Kidney epithelial cell (primary cell): ENCODE data around the gene SORD. TPM values are rescaled to one million over a fixed set of nuclear protein-coding genes. Genes with fewer than 3 reads are reported as not detected.
"Not testable (repeated sequence)": the region's sequence is repeated elsewhere in the genome, so short reads cannot be mapped to it uniquely, and the experiment has no call there.

Experiments
- DNase-seq: peaks from one replicate; pipeline ENCODE4 v3.0.0-alpha.2; 2010; ENCODE audit warnings: low read depth
- H3K27me3 ChIP-seq: 2 replicates; pipeline ENCODE4 v1.6.0; 2011; ENCODE audit warnings: low read length; ENCODE audit not compliant: control insufficient read depth, insufficient read depth
- H3K36me3 ChIP-seq: 2 replicates; pipeline ENCODE4 v1.5.1; 2011; ENCODE audit warnings: low read length; ENCODE audit not compliant: control insufficient read depth, insufficient read depth
- H3K4me3 ChIP-seq: 2 replicates; pipeline ENCODE4 v1.5.1; 2011; ENCODE audit warnings: low read depth, mild to moderate bottlenecking, control low read depth, low read length
- total RNA-seq: library from RNA; depleted of rRNA; stranded (reverse); fragments of >200 nt; gene quantifications from 2 replicates; pipeline ENCODE4 v1.2.3, GENCODE V29; 2015
- TF ChIP-seq, protein P1 (sequence below): IDR thresholded peaks from 2 replicates; pipeline ENCODE4 v1.5.1; 2011; ENCODE audit warnings: mild to moderate bottlenecking, moderate library complexity, low read length, control low read depth, inconsistent platforms; ENCODE audit not compliant: insufficient read depth, poor library complexity, severe bottlenecking

The SORD gene
- total RNA-seq, 1 donor from 2014 or later: 30.2 TPM

DNA sequence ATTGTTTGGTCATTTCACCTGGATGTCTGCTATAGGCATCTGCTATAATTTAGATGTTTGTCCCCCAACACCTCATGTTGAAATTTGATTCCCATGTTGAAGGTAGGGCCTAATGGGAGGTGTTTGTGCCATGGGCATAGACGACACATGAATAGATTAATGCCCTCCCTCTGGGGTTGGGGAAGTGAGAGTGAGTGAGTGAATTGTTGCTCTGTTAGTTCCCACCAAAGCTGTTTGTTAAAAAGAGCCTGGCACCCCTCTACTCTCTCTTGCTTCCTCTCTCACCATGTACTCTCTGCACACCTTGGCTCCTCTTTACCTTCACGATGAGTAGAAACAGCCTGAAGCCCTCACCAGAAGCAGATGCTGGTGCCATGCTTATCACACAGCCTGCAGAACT lies 23.9 kb upstream of the SORD start:
- no peaks in the 10 kb centered on the region for H3K27me3 ChIP-seq
- no peak for DNase-seq
- no peak overlapping the region for H3K4me3 ChIP-seq
- TF ChIP-seq, protein P1, sequence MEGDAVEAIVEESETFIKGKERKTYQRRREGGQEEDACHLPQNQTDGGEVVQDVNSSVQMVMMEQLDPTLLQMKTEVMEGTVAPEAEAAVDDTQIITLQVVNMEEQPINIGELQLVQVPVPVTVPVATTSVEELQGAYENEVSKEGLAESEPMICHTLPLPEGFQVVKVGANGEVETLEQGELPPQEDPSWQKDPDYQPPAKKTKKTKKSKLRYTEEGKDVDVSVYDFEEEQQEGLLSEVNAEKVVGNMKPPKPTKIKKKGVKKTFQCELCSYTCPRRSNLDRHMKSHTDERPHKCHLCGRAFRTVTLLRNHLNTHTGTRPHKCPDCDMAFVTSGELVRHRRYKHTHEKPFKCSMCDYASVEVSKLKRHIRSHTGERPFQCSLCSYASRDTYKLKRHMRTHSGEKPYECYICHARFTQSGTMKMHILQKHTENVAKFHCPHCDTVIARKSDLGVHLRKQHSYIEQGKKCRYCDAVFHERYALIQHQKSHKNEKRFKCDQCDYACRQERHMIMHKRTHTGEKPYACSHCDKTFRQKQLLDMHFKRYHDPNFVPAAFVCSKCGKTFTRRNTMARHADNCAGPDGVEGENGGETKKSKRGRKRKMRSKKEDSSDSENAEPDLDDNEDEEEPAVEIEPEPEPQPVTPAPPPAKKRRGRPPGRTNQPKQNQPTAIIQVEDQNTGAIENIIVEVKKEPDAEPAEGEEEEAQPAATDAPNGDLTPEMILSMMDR: no peak
- no peaks in the 10 kb centered on the region for H3K36me3 ChIP-seq

DNA sequence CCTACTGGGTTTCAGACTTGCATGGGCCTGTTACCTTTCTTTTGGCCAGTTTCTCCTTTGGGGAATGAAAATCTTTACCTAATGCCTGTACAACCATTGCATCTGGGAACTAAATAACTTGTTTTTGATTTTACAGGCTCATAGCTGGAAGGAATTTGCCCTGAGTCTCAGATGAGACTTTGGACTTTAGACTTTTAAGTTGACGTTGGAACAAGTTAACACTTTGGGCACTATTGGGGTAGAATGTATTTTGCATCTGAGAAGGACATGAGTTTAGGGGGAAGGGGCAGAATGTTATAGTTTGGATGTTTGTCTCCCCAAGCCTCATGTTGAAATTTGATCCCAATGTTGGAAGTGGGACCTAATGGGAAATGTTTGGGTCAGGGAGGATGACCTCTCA lies 21.8 kb upstream of the SORD start:
- DNase-seq, H3K4me3 ChIP-seq, H3K27me3 ChIP-seq, H3K36me3 ChIP-seq: not testable (repeated sequence)

DNA sequence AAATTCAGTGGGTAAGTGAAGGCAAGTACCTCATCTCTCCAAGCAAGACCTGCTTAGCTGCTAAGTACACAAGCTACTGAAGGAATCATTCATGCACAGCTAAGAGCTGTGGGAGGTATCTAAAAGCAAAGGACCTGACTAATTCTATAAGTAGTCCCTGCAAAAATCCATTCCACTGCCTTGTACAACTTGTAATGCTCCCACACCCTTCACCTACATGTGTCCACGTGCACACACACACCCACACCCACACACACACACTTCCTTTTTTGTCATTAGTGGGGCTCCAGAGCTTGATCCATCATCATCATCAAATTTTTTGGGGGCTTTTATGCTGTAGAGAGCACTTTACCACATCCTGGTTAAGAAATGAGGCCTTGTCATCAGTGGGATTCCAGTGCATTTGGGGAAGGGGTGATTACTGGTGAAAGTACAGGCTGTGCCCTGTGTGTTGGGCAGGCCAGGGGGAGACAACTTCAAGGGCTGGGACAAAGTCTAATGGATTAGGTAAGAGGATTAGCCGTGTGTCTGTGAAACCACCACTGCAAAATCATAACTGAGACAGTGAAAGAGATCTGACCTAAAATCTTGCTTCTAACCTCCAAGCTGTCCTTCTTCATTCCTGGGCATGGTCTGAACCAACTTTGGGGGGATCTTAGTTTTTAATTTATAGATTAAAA lies 19.1 kb upstream of the SORD start:
- H3K36me3 ChIP-seq, DNase-seq: not testable (repeated sequence)

DNA sequence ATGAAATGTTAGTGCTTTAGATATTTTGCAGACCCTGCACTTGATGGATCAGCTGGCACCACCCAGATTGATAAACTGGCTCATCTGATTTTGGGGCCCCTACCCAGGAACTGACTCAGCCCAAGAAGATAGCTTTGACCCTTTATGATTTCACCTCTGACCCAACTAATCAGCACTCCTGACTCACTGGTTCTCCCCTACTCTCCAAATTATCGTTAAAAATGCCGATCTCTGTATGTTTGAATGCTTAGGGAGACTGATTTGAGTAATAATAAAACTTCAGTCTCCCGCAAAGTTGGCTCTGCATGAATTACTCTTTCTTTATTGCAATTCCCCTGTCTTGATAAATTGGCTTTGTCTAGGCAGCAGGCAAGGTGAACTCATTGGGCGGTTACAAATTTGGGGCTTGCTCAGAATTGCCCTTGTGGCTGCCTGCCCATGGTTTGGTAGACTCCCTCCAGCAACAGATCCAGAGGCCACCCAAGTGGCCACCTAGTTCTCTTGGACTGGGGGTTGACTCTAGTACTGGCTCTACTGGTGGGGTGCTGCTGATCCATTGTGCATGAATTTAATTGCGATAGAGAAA lies 18.3 kb upstream of the SORD start:
- not testable (repeated sequence) for H3K36me3 ChIP-seq, DNase-seq, H3K4me3 ChIP-seq, H3K27me3 ChIP-seq

More for the DNA sequence above, 19.1 kb upstream of the SORD start:
- H3K27me3 ChIP-seq, H3K4me3 ChIP-seq: not testable (repeated sequence)

DNA sequence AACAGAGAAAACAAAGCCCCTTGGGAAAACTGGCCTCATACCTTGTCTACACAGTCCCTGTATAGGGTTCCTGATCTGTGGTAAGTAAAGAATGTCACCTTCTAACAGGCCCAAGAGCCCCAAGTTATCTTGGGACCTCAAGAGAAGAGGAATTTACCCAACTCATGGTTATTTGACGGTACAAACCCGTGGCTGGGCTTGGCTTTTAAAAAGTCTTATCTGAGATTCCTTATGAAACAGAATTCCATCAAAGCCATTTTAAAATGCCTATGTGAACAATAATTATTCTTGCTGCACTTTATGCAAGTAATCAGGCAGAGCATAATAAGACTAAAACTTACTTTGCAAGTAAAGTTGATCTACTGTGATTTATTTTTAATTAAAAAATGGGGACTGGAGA lies 13.9 kb upstream of the SORD start:
- no peak for DNase-seq
- no peaks in the 10 kb centered on the region for H3K36me3 ChIP-seq
- no peak overlapping the region for H3K4me3 ChIP-seq
- TF ChIP-seq, protein P1: no peak
- H3K27me3 ChIP-seq: peaks cover 3% of the 10 kb centered on the region

DNA sequence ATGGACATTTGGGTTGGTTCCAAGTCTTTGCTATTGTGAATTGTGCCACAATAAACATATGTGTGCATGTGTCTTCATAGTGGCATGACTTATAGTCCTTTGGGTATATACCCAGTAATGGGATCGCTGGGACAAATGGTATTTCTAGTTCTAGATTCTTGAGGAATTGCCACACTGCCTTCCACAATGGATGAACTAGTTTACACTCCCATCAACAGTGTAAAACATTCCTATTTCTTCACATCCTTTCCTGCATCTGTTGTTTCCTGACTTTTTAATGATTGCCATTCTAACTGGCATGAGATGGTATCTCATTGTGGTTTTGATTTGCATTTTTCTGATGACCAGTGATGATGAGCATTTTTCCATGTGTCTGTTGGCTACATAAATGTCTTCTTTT lies 7.9 kb upstream of the SORD start:
- H3K36me3 ChIP-seq: not testable (repeated sequence)

DNA sequence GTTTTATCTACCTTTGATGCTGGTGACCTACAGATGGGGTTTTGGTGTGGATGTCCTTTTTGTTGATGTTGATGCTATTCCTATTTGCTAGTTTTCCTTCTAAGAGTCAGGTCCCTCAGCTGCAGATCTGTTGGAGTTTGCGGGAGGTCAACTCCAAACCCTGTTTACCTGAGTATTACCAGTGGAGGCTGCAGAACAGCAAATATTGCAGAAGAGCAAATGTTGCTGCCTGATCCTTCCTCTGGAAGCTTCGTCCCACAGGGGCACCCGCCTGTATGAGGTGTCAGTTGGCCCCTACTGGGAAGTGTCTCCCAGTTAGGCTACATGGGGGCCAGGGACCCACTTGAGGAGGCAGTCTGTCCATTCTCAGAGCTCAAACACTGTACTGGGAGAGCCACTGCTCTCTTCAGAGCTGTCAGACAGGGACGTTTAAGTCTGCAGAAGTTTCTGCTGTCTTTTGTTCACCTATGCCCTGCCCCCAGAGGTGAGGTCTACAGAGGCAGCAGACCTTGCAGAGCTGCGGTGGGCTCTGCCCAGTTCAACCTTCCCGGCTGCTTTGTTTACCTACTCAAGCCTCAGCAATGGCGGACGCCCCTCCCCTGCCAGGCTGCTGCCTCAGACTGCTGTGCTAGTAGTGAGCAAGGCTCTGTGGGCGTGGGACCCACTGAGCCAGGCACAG lies 2.6 kb upstream of the SORD start:
- not testable (repeated sequence) for H3K36me3 ChIP-seq, H3K4me3 ChIP-seq, DNase-seq, H3K27me3 ChIP-seq

More for the DNA sequence above, 7.9 kb upstream of the SORD start:
- H3K4me3 ChIP-seq, H3K27me3 ChIP-seq, DNase-seq: not testable (repeated sequence)

DNA sequence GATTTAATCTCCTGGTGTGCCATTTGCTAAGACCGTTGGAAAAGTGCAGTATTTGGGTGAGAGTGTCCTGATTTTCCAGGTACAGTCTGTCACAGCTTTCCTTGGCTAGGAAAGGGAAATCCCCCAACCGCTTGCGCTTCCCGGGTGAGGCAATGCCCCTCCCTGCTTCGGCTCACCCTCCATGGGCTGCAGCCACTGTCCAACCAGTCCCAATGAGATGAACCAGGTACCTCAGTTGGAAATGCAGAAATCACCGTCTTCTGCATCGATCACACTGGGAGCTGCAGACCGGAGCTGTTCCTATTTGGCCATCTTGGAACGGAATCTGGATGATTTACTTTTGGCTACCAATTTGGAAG lies 2.1 kb upstream of the SORD start:
- not testable (repeated sequence) for H3K36me3 ChIP-seq, H3K27me3 ChIP-seq, H3K4me3 ChIP-seq, DNase-seq

DNA sequence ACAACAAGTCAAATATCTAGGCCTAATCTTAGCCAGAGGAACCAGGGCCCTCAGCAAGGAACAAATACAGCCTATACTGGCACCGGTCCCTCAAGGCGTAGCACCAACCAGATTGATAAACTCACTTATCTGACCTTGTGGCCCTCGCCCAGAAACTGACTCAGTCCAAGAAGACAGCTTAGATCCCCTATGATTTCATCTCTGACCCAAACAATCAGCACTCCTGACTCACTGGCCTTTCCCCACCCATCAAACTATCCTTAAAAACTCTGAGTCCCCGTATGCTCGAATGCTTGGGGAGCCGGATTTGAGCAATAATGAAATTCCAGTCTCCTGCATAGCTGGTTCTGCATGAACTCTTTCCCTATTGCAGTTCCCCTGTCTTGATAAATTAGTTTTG lies 1.6 kb upstream of the SORD start:
- no peak for DNase-seq
- TF ChIP-seq, protein P1: no peak
- Histone ChIP-seq H3K4me3 (no peak overlapping the region), H3K27me3 (peaks cover 2% of the 10 kb centered on the region), H3K36me3 (no peaks in the 10 kb centered on the region)
